H54 (cell line): Measurements from ENCODE around the gene SESN2.
A peak's percentile ranks its signal among the peaks of the same experiment; 100 is the strongest.
"Not testable (repeated sequence)": the region's sequence is repeated elsewhere in the genome, so short reads cannot be mapped to it uniquely, and the experiment has no call there.

Experiments used
- DNase-seq: peaks from one replicate; pipeline ENCODE4 v3.0.0; 2011; ENCODE audit warnings: low spot score, mixed read lengths; ENCODE audit not compliant: insufficient read length
- FAIRE-seq: peaks from 3 replicates; lab custom pipeline; 2011; peaks lifted over from hg19 to GRCh38; lab: Jason Lieb, UNC
- POLR2A ChIP-seq: IDR thresholded peaks from 2 replicates; pipeline ENCODE4 v1.6.1; 2011; ENCODE audit warnings: low read depth, mild to moderate bottlenecking, low read length

The SESN2 gene

DNA sequence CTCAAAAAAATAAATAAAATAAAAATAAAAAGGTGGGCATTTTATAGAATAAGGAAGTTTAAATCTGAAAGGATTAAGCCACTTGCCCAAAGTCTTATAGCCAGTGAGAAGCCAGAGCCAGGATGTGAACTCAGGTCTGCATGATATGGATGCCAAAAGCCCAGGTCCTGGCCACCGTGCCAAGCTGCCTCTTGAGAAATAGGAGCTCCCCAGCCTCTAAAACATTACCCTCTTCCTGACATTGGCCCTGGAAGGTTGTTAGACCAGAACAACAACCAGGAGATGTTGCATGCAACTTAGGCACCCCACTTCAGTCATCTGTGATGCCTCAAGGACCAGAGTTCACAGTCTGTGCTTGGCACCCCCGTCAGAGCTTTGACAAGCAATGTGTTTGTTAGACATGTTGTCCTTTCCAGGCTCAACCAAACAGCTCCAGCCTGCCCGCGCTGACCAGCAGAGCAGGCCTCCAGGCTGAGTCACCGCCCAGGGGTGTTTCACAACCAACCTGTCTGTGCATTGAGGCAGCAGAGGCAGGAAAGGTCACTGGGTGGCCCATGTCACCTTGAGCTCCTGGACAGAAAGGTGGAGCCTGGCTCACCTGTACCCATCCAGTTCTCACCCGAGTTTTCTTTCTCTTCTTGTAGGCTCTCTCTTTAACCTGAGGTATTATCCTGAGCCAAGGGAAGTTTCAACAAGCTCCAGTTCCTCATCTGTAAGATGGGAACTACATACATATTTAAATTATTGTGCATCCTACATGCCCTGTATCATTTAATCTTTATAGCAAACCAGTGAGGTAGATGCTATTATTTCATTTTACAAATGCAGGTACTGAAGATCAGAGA is 54.6 kb downstream of the SESN2 start:
- DNase-seq: peak; percentile 57
- FAIRE-seq: peak; percentile 81
- no peak for TF ChIP-seq POLR2A

GRCh38 chr1:28314547-28314941 is 55.2 kb downstream of the SESN2 start:
- FAIRE-seq: no peak
- TF ChIP-seq POLR2A: no peak
- no peak for DNase-seq

GRCh38 chr1:28317014-28317413 is 57.7 kb downstream of the SESN2 start:
- DNase-seq (no peak), FAIRE-seq (no peak)
- no peak for TF ChIP-seq POLR2A

DNA sequence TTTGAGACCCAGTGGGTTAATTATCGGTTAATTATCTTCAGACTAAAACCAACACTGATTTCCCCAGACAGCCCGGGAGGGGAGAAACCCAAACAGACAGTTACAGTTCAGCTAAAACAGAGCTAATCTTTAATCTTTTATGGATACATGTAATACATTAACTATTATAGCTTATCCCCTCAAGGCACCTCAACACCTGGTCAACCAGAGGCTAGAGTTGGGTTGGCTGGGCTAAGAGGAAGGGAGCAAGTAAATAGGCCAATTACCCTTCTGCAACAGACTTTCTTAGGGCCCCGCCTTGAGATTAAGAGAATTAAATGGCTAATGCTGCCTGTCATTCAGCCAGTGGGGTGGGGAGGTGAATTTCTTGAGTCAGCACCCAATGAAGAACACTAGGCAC is 62.9 kb downstream of the SESN2 start:
- no peak for FAIRE-seq
- TF ChIP-seq POLR2A: no peak
- DNase-seq: no peak

DNA sequence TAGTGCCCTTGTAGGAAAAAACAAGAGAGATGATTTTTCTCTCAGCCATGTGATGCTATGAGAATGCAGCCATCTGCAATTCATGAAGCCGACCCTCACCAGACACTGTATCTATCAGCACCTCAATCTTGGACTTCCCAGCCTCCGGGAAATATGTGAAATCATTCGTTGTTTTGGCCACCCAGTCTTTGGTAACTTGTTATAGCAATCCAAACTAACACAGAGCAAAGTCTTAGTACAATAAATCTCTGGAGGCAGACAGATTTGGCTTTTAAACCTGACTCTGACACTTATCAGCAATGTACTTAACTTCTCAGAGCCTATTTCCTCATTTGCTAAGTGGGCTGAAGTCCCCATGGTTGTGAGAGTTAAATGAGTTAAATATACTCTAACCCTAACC is 64.4 kb downstream of the SESN2 start:
- TF ChIP-seq POLR2A: no peak
- DNase-seq (no peak), FAIRE-seq (no peak)

GRCh38 chr1:28326515-28326914 is 67.2 kb downstream of the SESN2 start:
- FAIRE-seq: no peak
- TF ChIP-seq POLR2A: no peak
- DNase-seq: no peak

DNA sequence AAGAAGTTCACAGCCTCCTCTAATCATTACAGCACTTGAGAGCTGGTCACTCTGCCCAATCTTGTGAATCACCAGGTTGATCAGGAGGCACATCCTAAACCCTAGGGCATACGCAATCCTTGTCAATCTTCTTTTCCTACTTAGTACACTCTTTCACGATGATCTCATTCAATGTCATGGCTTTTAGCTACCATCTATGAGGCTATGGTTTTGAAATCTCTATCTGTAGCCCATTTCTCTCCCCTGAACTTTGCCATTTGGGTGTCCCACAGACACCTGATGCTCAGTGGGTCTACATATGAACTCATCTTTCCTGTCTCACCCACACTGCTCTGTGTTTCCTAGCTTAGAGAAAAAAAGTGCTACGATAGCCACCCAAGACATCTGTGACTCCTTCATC is 67.7 kb downstream of the SESN2 start:
- TF ChIP-seq POLR2A: no peak
- FAIRE-seq (no peak), DNase-seq (no peak)

GRCh38 chr1:28327431-28327830 is 68.1 kb downstream of the SESN2 start:
- not testable (repeated sequence) for DNase-seq, FAIRE-seq

DNA sequence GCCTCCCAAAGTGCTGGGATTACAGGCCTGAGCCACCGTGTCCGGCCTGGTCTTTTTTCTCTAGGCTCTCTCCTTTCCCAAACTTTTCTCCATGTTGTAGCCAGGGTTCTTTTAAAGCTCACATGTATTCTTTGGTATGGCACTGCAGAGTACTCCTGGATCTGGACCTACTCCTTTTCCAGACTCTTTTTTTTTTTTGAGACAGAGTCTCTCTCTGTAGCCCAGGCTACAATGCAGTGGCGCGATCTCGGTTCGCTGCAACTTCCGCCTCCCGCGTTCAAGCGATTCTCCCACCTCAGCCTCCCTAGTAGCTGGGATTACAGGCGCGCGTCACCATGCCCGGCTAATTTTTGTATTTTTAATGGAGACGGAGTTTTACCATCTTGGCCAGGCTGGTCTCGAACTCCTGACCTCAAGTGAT is 68.9 kb downstream of the SESN2 start:
- TF ChIP-seq POLR2A: no peak
- FAIRE-seq: no peak

GRCh38 chr1:28329395-28330153 is 70.3 kb downstream of the SESN2 start:
- no peak for TF ChIP-seq POLR2A
- no peak for DNase-seq
- FAIRE-seq: no peak

More for the DNA sequence above, 68.9 kb downstream of the SESN2 start:
- DNase-seq: no peak
